ENCODE data around the gene PTAFR.

GRCh38 chr1:28136922-28137613 lies 39.4 kb downstream of the PTAFR start:
- TF ChIP-seq, protein P1, sequence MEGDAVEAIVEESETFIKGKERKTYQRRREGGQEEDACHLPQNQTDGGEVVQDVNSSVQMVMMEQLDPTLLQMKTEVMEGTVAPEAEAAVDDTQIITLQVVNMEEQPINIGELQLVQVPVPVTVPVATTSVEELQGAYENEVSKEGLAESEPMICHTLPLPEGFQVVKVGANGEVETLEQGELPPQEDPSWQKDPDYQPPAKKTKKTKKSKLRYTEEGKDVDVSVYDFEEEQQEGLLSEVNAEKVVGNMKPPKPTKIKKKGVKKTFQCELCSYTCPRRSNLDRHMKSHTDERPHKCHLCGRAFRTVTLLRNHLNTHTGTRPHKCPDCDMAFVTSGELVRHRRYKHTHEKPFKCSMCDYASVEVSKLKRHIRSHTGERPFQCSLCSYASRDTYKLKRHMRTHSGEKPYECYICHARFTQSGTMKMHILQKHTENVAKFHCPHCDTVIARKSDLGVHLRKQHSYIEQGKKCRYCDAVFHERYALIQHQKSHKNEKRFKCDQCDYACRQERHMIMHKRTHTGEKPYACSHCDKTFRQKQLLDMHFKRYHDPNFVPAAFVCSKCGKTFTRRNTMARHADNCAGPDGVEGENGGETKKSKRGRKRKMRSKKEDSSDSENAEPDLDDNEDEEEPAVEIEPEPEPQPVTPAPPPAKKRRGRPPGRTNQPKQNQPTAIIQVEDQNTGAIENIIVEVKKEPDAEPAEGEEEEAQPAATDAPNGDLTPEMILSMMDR (IDR thresholded peaks at IDR 0.05), result no peak
- no peak for TF ChIP-seq POLR2A (IDR thresholded peaks at IDR 0.05)

Data from lower leg skin (tissue), 3 donors.